ENCODE measurements around the gene ZBED4. TPM values are rescaled to one million over a fixed set of nuclear protein-coding genes. Genes with fewer than 3 reads are reported as not detected.

Gene ZBED4
- total RNA-seq, 1 experiment from 2014 or later = 23.0 TPM

DNA sequence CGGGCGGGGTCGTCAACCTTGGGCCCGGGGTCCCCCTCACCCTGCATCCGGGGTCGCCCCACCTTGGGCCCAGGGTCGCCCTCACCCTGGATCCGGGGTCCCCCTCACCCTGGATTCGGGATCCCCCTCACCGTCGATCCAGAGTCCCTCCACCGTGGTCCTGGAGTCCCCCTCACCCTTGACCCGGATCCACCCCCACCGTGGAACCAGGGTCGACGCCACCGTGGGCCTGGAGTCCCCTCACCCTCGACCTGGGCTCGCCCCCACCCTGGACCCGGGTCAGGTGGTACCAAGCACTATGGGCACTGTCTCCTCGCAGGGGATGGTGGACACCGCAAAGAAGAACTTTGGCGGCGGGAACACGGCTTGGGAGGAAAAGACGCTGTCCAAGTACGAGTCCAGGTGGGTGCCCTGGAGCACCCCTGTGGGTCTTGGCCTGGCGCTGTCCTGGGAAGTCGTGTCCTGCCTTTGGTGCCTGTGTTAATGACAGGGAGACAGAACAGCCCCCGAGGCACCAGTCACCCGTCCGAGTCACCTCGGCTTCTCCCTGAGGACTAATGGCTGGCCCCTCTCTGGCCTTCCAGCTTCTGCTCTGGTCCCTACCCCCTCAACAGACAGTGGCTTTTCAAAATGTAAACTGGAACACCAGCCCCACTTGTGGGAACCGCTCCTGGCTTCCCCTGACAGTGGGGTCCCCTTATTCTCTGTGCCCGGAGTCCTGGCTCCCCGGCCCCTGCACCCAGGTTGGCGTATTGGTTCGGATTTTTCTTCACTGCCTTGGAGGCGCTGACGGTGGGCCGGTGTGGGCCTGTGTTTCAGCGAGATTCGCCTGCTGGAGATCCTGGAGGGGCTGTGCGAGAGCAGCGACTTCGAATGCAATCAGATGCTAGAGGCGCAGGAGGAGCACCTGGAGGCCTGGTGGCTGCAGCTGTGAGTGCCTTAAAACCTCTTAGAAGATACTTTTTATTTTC lies 65.6 kb downstream of the ZBED4 start:
- Histone ChIP-seq H3K4me2 (ENCODE audit: insufficient read depth, insufficient read length, low read length) (peak overlapping the region; percentile 34), H3K18ac (ENCODE audit: insufficient read length, low read depth, low read length) (no peak overlapping the region), H4K20me1 (ENCODE audit: control insufficient read depth, insufficient read depth, insufficient read length) (no peaks in the 10 kb centered on the region), H2BK15ac (ENCODE audit: low read depth, low read length) (no peak overlapping the region), H2BK120ac (ENCODE audit: low read depth, low read length, poor library complexity, severe bottlenecking) (no peak overlapping the region), H3K27me3 (ENCODE audit: insufficient read depth, low read length) (no peaks in the 10 kb centered on the region), H3K9ac (ENCODE audit: extremely low read depth, insufficient read length, low read length) (peak overlapping the region; percentile 1), H2AK5ac (ENCODE audit: insufficient read length, low read length) (no peak overlapping the region), H3T11ph (ENCODE audit: low read length) (no peak overlapping the region), H3K14ac (ENCODE audit: insufficient read depth, low read length) (no peak overlapping the region), H3K56ac (ENCODE audit: insufficient read length, low read depth, low read length) (no peak overlapping the region), H4K5ac (ENCODE audit: insufficient read length, low read depth, low read length) (no peak overlapping the region), H4K91ac (ENCODE audit: insufficient read length, low read depth, low read length) (no peak overlapping the region), H2BK5ac (ENCODE audit: insufficient read length, low read length) (no peak overlapping the region), H3K4me1 (ENCODE audit: insufficient read depth, low read length) (no peaks in the 10 kb centered on the region), H3K23me2 (ENCODE audit: insufficient read length, low read depth, low read length, poor library complexity, severe bottlenecking) (peaks cover 9% of the 10 kb centered on the region), H4K8ac (replicated peaks; ENCODE audit: insufficient read length, low read depth, low read length) (no peak overlapping the region), H3K79me2 (ENCODE audit: insufficient read depth, low read length) (no peaks in the 10 kb centered on the region; the same call in 1 of the 2 replicates), H2AFZ (ENCODE audit: low read length) (no peak overlapping the region), H3K27ac (ENCODE audit: insufficient read length, low read depth, low read length) (no peak overlapping the region), H2BK20ac (ENCODE audit: low read depth, low read length, poor library complexity, severe bottlenecking) (no peak overlapping the region), H2BK12ac (ENCODE audit: insufficient read length, low read depth, low read length) (no peak overlapping the region), H3K4ac (ENCODE audit: low read depth, low read length) (no peak overlapping the region), H3K9me3 (ENCODE audit: control insufficient read depth, low read depth, low read length) (no peaks in the 10 kb centered on the region), H3K23ac (ENCODE audit: insufficient read length, low read depth, low read length) (no peak overlapping the region), H3K79me1 (ENCODE audit: insufficient read depth, low read depth, low read length, poor library complexity, severe bottlenecking) (no peaks in the 10 kb centered on the region)
- Mint-ChIP-seq H3K4me1 (peaks cover 5 to 8% of the 10 kb centered on the region in 2 experiments; a peak in 3 of 4 replicates), H3K36me3 (ENCODE audit: insufficient read depth in 1 of 3, low read depth in 3 of 3) (peaks cover 0 to 15% (median 11%) of the 10 kb centered on the region in 3 experiments; a peak in 6 of 7 replicates), H3K4me3 (peak overlapping the region; percentile 63 to 76), H3K27ac (no peak overlapping the region), H3K27me3 (ENCODE audit: low read depth) (peaks cover 2% of the 10 kb centered on the region; the same call in 1 of the 2 replicates), H3K9me3 (no peaks in the 10 kb centered on the region)
- no CpG with 5 or more reads among the region's 47 CpGs for WGBS (ENCODE audit: extremely low coverage, insufficient read length, low lambda C conversion rate)
- no peak for DNase-seq
- TF ChIP-seq, protein P1, sequence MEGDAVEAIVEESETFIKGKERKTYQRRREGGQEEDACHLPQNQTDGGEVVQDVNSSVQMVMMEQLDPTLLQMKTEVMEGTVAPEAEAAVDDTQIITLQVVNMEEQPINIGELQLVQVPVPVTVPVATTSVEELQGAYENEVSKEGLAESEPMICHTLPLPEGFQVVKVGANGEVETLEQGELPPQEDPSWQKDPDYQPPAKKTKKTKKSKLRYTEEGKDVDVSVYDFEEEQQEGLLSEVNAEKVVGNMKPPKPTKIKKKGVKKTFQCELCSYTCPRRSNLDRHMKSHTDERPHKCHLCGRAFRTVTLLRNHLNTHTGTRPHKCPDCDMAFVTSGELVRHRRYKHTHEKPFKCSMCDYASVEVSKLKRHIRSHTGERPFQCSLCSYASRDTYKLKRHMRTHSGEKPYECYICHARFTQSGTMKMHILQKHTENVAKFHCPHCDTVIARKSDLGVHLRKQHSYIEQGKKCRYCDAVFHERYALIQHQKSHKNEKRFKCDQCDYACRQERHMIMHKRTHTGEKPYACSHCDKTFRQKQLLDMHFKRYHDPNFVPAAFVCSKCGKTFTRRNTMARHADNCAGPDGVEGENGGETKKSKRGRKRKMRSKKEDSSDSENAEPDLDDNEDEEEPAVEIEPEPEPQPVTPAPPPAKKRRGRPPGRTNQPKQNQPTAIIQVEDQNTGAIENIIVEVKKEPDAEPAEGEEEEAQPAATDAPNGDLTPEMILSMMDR (conservative IDR thresholded peaks at IDR 0.05) = no peak

Data from H9 (cell line).